GM11168 (cell line): ENCODE results near the gene CCR6.
"Not testable (repeated sequence)": the region's sequence is repeated elsewhere in the genome, so short reads cannot be mapped to it uniquely, and the experiment has no call there.

Source experiments
- in situ Hi-C: fragments of 300-500 bp; cut with MboI; formaldehyde crosslinking; loops from one replicate; pipeline ENCODE4 v1.12.0; 2022; ENCODE audit warnings: low sequenced_read_pairs; ENCODE audit not compliant: unreplicated experiment

Gene CCR6

DNA sequence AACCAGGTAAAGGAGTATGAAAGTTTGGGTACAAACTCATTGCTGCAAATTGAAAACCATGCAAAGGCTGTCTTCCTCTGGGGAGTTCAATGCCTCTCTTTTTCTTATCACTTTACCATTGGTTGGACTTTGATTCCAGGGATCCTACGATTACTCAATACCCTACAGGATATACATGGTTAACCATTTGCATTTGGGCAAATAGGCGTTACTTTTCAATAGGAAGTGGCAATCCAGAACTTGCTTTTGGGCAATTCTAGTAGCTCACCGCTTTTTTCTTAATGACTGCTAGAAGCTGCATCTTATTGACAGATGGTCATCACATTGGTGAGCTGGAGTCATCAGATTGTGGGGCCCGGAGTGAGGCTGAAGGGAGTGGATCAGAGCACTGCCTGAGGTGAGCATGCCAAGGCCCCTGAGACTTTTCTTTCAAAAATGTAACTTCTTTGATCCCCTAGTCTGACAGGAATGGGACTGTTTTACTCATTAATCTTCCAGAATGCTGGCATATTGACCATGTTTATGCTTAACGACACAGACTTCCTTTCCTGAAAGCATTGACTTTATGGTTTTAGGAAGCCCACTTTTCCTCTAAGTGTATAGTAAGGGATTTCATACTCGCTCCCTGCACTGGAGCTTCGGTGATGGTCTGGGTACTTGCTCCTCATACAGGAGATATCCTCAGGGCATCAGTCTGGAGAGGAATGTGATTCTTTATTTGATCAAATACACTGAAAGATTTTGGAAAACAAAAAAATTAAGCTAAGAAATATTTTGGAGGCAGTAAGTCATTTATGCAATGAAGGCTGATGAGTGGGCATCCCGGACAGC is at the start of gene CCR6:
Gene CCR6, plus strand, starts transcription at position 270 of the 831 bp plus-strand sequence. CDS start 13,039 bp downstream, outside the sequence.
- in situ Hi-C loops = no loop called here

DNA sequence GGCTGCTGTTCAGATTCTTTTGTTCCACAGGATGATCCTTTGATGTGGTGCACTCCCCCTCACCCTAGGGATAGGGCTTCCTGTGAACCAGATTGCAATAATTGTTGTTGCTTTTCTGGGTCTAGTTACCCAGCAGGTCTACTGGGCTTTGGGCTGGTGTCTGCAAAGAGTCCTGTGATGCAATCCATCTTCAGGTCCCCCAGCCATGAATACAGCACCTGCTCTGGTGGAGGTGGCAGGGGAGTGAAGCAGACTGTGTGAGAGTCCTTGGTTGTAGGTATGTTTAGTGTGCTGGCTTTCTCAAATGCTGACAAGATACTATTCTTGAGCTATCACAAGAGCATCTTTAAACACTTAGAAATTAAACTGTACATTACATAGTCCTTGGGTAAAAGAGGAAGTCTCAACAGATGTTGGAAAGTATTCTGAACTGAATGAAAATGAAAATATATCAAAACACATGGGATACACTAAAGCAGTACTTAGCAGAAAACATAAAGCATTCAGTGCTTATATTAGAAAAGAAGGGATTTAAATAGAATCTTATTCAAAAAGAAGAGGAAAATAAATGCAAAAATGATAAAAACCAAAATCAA is 49.1 kb upstream of the CCR6 start:
- in situ Hi-C loops = no loop called here

DNA sequence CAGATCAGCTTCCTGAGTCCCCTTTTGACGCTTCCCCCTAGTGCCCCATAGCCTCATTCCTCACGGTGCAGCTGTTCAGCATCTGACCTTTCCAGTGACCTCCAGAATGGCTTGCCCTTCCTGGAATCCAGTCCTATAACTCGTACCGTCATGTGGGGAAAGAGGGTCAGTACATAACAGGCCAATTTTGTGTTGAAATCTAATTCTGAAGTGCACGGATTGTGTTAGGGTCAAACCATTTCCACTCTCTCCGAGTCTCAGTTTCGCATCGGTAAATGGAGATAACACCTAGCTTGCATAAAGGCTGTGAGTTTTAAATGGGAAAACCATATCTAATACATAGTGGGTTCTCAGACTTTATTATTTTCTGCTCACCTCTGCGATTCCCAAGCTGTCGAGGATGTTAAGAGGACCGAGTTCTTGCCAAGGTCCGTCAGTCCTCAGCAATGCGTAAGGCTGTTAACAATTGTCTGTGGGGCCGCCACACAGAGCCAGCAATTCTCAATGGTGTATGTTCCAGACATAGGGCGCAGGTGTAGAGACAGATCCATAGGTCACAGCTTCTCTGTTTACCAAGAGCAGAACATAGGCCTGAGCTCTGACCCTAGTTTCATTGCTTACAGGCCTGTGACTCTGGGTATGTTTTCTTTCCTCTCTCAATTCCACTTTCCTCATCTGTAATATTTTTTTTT is 45.5 kb upstream of the CCR6 start:
- in situ Hi-C loops = no loop called here

DNA sequence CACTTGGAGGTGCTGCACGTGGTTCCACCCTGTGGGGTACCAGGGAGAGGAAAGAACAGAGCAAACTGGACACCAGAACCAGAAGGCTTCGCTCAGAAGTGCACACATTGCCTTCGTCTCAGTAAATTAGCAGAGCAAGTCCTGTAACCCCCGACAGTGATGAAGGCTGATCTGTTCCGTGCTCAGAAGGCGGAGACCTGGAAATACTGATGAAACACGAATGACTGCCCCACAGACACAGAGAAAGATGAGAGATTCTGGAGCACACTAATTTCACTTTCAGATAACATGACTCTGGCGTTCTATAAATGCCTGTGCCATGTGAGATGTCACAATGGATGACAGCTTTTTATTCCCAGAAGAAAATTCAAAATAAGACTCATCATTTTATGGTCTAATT is 44.2 kb upstream of the CCR6 start:
- in situ Hi-C loops = no loop called here

DNA sequence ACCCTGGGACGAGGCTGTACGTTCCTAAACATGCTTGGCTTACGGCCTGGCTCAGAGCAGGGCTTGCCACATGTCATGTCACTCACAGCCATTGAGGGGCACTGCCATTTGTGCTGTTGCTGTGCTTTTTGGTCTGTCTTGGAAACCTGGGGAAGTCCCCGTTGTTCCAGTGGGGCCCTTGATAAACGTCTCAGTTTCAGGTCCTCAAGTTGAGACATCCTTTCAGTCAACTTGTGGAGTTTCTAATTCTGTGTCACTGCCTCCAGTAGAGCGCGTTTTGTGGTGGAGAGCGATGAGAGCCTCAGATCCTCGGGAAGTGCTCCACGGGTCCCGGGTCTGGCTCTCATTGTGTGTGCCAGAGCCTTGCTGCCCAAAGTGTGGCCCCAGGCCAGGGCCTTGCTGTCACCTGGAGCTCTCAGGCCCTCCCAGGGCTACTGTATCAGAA is 43.0 kb upstream of the CCR6 start:
- in situ Hi-C loops = no loop called here

DNA sequence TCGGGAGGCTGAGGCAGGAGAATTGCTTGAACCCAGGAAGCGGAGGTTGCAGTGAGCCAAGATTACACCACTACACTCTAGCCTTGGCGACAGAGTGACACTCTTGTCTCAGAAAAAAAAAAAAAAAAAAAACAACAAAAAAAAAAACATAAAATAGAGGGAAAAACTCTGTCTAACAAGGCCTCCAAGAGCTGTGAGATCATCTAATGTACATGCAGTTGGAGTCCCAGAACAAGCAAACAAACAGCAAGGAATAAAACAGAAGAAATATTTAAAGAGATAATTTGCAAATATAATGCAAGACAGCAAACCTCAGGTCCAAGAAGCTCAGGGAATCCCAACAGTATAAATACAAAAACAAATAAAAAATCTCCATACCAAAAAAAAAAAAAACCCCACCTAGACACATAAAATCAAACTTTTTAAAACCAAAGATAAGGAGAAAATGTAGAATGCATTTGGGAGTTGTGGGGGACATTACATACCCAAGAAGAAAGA is 35.0 kb upstream of the CCR6 start:
- in situ Hi-C loops = no loop called here

DNA sequence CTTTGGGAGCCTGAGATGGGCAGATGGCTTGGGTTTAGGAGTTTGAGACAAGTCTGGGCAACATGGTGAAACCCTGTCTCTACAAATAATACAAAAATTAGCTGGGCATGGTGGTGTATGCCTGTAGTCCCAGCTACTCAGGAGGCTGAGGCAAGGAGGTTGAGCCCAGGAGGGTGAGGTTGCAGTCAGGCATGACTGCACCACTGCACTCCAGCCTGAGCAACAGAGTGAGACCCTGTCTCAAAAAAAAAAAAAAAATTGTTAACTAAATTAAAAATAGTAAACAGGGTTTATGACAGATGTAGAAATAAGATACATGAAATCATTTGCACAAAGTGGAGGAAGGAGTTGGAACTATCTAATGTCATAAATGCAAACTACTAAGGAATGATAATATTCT is 34.2 kb upstream of the CCR6 start:
- in situ Hi-C loops = not testable (repeated sequence)

DNA sequence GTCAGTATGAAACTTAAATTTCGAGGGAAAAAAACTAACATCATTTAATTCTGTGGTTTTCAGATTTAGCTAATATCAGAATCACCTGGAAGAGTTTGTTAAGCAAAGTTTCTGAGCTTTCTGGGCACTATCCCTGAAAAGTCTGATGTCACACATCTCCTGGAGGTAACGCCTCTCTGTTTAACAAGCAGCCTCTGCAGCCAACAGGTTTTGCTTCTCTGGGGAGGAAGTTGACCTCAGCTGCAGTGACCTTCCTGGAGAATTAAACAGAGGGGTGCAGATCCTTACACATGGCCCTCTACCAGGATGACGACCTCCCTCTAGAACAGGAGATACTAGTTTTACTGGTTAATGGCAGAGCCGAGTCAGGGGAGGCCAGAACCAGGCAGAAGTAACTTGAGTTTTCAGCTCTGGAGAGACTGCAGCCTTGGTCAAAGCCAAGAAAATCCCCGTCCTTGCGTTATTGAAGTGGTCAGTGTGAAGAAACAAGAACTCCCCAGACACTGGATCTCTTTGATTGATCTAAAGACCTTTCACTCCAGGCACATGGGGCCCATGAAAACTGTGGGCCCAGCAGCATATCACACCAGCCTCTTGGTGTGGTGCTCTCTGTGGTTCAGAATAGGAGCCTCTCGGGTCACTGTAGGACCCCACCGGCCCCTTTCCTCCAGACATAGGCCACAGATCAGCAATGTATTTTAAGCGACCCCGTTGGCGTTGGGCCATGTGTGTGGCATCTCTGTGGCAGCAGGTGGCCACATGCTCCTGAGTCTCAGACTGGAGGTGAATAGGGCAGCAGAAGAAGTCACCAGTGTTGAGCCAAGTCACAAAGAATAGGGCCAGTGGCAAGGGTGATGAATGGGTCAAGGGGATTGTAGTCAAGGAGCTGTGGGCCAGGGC is 33.4 kb upstream of the CCR6 start:
- in situ Hi-C loops = no loop called here

DNA sequence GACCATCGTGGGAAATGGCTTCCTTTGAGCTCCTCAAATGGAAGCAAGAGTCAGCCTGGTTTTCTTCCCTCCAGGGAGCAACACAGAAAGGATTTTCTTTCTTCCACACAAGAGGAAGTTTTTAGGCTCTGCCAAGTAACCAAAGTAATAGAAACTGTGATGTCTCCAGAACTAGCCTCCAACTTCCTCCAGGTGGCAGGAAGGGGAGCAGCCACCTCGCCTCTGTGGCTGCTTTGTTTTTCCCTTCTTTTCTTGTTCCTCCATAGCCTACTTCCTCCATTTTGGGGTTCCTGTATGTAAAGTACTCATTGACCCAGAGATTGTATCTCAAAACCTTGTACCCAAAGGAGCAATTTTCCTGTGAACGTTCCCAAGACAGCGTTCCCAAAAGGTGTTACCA is 32.7 kb upstream of the CCR6 start:
- in situ Hi-C loops = no loop called here

DNA sequence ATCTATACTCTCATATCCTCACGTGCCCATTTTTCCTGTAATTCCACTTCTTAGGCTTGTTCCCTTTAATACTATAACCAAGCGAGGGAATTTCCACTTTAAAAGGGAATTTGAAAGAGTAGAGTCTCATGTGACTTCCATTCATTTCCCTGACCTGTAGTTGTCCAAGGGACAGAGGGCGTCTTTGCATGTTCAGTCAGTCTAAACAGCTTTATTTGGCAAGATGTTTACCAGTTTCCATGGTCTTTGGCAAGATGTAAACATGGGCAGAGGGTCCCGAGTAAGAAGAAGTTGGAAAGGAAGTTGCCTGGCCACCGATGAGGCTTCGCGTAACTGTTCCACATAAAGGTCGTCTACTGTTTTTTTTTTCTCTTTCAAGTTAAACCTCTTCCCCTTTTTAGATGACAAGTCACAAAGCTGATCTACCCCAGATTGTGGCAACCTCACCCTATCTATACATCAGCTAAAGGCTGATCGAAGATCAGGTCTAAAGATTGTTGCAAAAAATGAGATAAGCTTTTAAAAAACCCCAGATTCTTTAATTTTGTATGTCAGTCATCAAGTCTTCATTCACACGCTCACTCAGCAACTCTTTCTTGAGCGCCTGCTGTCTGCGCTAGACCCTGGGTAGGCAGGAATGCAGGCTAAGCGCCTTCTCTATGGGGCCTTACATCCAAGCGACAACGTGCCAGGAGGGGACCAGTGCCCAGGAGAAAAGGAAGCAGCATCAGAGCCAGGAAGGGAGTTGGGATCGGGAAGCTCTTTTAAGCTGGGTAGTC is 31.7 kb upstream of the CCR6 start:
- in situ Hi-C loops = no loop called here

DNA sequence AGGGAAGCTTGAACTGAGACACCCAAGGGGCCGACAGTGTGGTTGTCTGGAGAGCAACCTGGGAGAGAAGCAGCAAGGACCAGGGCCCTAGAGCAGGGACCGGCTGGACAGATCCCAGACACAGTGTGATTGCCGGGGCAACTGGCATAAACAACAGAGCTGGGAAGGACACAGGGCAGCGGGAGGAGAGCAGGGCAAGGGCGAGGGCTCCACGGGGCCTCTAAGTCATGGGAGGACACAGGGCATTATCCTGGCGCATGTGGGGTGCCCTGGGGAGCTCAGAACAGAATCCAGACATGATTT is 31.1 kb upstream of the CCR6 start:
- in situ Hi-C loops = no loop called here

DNA sequence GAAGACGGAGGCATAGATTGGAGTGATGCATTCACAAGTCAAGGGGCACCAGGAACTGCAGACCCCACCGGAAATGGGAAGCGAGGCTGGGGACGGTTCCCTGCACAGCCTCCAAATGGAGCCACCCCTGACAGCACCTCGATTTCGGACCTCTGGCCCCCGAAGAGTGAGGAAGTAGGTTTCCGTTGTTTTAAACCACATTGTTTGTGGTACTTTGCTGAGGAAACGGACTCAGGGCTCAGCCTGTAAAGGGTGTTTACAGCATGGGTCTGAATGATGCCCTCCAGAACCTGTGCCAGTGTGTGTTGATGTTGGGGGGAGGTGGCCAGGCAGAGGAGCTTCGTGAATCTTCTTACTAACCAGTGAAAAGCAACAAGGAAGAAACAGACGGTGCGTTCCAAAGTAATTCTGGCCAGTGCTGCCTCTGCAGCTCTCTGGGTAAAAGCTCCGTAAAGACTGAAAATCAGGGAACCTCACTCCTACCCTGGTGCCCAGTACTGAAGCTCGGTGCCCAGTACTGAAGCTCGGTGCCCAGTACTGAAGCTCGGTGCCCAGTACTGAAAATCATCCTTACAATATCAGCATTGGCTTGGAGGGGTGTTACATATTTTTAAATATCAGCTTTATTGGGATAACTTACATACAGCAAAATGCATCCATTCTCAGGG is 30.1 kb upstream of the CCR6 start:
- in situ Hi-C loops = no loop called here

DNA sequence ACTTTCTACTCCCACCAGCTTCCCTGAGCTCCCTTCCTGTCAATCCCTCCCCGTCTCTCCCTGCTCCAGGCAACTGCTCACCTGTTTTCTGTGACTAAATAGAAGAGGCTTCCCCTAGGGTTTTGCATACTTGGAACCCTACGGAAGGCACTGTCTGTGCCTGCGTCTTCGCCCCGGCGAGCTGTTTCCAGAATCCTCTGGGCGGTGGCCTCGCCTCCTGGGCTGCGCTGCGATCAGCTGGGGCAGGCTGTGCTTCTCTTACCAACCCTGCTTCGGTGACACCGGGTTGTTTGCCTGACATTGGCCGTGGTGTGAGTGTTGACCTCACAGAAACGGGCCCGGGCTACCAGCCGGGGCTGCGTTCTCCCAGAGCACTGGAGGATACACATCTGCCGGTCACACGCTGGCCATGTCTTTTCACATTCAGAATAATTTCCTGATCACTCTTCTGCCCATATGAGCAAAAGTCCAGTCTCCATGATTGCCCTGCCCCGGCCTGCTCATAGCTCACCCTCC is 29.4 kb upstream of the CCR6 start:
- in situ Hi-C loops = no loop called here

DNA sequence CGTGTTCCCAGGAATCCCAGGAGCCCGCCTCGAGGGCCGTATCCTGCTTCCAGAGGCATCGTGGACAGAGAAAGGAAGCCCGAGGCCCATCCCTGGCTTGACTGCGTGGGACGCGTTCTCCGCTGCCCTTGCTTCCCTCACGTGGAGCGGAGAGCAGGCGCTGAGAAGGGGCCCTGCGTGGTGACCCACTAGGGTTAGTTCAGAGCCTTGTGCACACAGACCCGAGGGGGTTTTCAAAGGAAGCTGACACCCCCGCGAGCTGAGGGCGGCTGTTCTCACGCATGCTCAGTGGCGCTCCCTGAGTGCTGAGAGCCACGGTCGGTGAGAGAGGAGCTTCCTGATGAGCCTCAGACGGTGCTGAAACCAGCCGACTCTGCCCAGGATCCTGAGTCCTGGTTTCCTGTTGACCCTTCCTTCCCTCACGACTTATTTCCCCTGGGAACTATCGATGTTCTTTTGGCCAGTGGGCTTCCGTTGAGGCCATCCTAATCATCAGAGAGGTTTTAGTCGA is 28.9 kb upstream of the CCR6 start:
- in situ Hi-C loops = no loop called here

DNA sequence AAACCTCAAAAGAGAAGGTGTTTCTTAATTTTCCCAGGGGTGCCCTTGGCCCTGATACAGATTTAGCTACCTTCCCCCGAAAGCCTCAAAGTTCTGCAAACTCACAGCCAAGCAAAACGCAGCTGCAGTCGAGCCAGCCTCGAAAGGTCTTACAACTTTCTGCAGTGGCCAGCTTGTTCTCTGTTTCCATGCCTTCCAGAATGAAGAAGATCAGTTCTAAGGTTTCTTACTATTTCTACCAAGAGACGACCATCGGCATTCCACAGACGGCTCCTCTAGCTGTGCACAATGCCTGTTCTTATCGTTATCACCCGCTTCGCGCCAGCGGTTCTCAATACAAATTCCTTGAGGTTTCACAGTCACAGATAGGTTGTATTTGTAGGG is 28.5 kb upstream of the CCR6 start:
- in situ Hi-C loops = no loop called here

DNA sequence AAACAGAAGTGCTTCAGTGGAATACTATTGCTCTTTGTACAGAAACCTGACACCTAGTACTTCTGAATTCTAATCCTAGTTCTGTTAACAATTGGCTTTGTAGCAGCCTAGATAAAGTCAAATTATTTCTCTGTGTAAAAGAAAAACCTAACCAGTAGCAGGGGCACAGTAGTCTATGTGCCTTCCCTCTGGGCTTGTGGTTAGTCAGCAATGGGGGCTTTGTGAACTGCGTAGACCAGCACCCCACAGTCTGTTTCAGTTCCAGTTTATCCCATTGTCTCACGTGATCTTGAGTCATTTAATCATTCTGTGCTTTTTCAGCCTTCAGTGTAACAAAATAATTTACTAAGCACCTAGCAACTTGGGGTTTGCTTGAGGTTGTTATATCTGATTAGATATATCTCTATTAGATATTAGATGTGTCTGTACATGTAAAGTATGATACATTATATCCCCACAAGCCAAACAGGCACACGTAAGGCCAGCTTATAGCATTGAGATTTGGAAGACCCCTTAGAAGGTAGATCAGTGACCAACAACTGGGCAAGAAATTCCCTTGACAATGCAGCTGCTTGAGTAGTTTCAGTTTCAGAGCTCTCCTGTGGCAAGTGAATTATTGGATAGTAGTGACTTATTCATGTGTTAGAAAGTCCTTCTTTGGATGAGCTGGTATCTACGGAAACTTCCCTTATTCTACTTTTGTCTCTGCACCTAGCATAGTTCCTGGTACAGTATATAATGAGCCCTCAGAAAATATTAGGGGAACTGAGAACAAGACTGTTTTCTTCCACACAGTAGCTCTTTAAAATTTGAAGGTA is 27.9 kb upstream of the CCR6 start:
- in situ Hi-C loops = no loop called here

DNA sequence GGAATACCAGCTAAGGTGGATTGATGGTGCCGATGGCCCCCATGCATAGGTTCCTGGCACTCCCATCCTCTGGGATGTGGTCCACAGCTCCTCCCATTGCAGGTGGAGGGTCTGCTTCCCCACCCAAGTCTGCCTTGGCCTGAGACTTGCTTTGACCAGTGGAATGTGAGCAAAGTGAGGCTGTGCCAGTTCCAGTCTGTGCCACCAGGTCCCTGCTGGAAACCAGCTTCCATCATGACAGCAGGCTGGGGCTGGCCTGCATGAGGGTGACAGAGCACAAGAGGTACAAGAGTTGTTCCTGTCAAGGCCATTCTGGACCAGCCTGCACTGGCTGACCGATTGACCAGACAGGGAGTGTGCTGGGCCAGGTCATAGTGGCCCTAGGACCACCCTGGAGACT is 27.0 kb upstream of the CCR6 start:
- in situ Hi-C loops = no loop called here

DNA sequence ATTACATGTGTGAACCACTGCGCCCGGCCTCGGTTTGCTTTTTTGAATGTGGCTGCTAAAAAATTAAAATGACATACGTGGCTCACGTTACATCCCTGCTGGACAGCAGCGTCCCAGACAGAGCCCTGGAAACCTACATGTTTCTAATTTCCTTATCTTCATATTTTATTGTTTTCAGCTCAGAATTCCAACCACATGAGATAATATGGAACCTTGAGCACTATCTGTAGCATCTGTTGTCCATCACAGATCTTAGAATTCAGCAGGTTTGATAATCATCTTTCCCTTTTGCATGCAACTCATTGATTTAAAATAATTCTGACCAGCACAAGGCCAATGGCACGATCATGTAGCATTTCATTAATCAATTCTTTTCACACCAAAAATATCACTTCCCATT is 25.9 kb upstream of the CCR6 start:
- in situ Hi-C loops = no loop called here
